CD14-positive monocyte (primary cell): ENCODE results near the gene COL4A4. TPM values are rescaled to one million over a fixed set of nuclear protein-coding genes. Genes with fewer than 3 reads are reported as not detected.

Source experiments
- DNase-seq, 3 donors: peaks; one replicate each; pipeline ENCODE4 v3.0.0-alpha.2; 2011 to 2022
- H2AFZ ChIP-seq: 2 replicates; pipeline ENCODE4 v1.6.0; 2012; ENCODE audit warnings: mild to moderate bottlenecking, low read depth, low read length, inconsistent platforms; ENCODE audit not compliant: insufficient read depth, poor library complexity, severe bottlenecking
- H3K27ac ChIP-seq, 2 donors: 1 replicate in 1 of 2; 2 replicates in 1 of 2; pipeline ENCODE4 v1.5.1; 2012 to 2013; ENCODE audit warnings: low read length in 2 of 2, control low read depth in 1 of 2, inconsistent platforms in 1 of 2, low read depth in 1 of 2, mild to moderate bottlenecking in 1 of 2
- H3K27me3 ChIP-seq, 2 donors: one replicate each; pipeline versions ENCODE4 v1.6.0 to v1.6.1; 2011 to 2013; ENCODE audit warnings: low read length in 2 of 2; ENCODE audit not compliant: control insufficient read depth in 2 of 2, insufficient read depth in 2 of 2
- H3K36me3 ChIP-seq, 2 donors: replicated peaks in 1 of 2; 1 replicate in 1 of 2; 2 replicates in 1 of 2; pipeline versions ENCODE4 v1.5.1 to v1.6.1; 2012 to 2013; ENCODE audit warnings: low read length in 2 of 2, control low read depth in 1 of 2, inconsistent platforms in 1 of 2, mild to moderate bottlenecking in 1 of 2; ENCODE audit not compliant: insufficient read depth in 2 of 2, control insufficient read depth in 1 of 2
- H3K4me1 ChIP-seq, 2 donors: 1 replicate in 1 of 2; 2 replicates in 1 of 2; pipeline versions ENCODE4 v1.5.1 to v1.6.1; 2012 to 2013; ENCODE audit warnings: low read length in 2 of 2, control low read depth in 1 of 2, inconsistent platforms in 1 of 2, mild to moderate bottlenecking in 1 of 2, moderate library complexity in 1 of 2; ENCODE audit not compliant: insufficient read depth in 2 of 2, control insufficient read depth in 1 of 2
- H3K4me2 ChIP-seq: replicated peaks from 2 replicates; pipeline ENCODE3; 2012; ENCODE audit warnings: low read length, moderate library complexity, mild to moderate bottlenecking; ENCODE audit not compliant: poor library complexity, severe bottlenecking; ENCODE audit errors: extremely low read depth
- H3K4me3 ChIP-seq, 3 experiments: fragments of 200-600 bp in 1 of 3; sonication (generic) in 1 of 3; replicated peaks in 1 of 3; 1 replicate in 2 of 3; 2 replicates in 1 of 3; pipeline ENCODE4 v1.5.1; 2011 to 2013; ENCODE audit warnings: low read length in 3 of 3, mild to moderate bottlenecking in 3 of 3, control low read depth in 2 of 3, low read depth in 2 of 3, inconsistent platforms in 1 of 3, moderate library complexity in 1 of 3
- H3K79me2 ChIP-seq: 2 replicates; pipeline ENCODE4 v1.6.0; 2012; ENCODE audit warnings: mild to moderate bottlenecking, control low read depth, inconsistent platforms, low read length, moderate library complexity; ENCODE audit not compliant: insufficient read depth
- H3K9ac ChIP-seq: 2 replicates; pipeline ENCODE4 v1.6.0; 2017; ENCODE audit warnings: low read length, mild to moderate bottlenecking; ENCODE audit not compliant: insufficient read depth, poor library complexity, severe bottlenecking
- H3K9me3 ChIP-seq, 2 donors: replicated peaks in 1 of 2; 1 replicate in 1 of 2; 2 replicates in 1 of 2; pipeline versions ENCODE4 v1.5.1 to v1.6.1; 2012 to 2013; ENCODE audit warnings: low read length in 2 of 2, control low read depth in 1 of 2; ENCODE audit not compliant: control insufficient read depth in 1 of 2, insufficient read depth in 1 of 2
- H4K20me1 ChIP-seq: 2 replicates; pipeline ENCODE4 v1.6.0; 2012; ENCODE audit warnings: mild to moderate bottlenecking, low read length, control low read depth, moderate library complexity; ENCODE audit not compliant: insufficient read depth
- H3K27ac Mint-ChIP-seq, 7 donors: one replicate each; pipeline ENCODE4 v1.8.0; 2020; ENCODE audit warnings: mild to moderate bottlenecking in 7 of 7, mixed read lengths in 7 of 7, moderate library complexity in 6 of 7, inconsistent platforms in 2 of 7
- H3K27me3 Mint-ChIP-seq, 3 donors: one replicate each; pipeline ENCODE4 v1.8.0; 2021 to 2022; ENCODE audit warnings: low read depth in 3 of 3, mild to moderate bottlenecking in 3 of 3, mixed read lengths in 3 of 3, moderate library complexity in 3 of 3, inconsistent platforms in 1 of 3
- H3K36me3 Mint-ChIP-seq, 2 donors: one replicate each; pipeline ENCODE4 v1.8.0; 2020; ENCODE audit warnings: mixed read lengths in 2 of 2, inconsistent platforms in 1 of 2, mild to moderate bottlenecking in 1 of 2
- H3K4me1 Mint-ChIP-seq: one replicate; pipeline ENCODE4 v1.8.0; 2020; ENCODE audit warnings: mild to moderate bottlenecking, mixed read lengths
- H3K4me3 Mint-ChIP-seq, 2 donors: one replicate each; pipeline ENCODE4 v1.8.0; 2020; ENCODE audit warnings: mild to moderate bottlenecking in 2 of 2, mixed read lengths in 2 of 2, moderate library complexity in 1 of 2
- H3K9me3 Mint-ChIP-seq, 7 donors: one replicate each; pipeline ENCODE4 v1.8.0; 2020 to 2022; ENCODE audit warnings: mixed read lengths in 7 of 7, mild to moderate bottlenecking in 6 of 7, moderate library complexity in 6 of 7, inconsistent platforms in 2 of 7
- CTCF ChIP-seq: fragments of 200-600 bp; IDR thresholded peaks from one replicate; pipeline ENCODE4 v1.8.0; 2022; ENCODE audit warnings: antibody characterized with exemption, mild to moderate bottlenecking
- WGBS: methylation state at CpG from one replicate; pipeline ENCODE4 v1.1.5; 2013; ENCODE audit warnings: missing lambda C conversion rate; ENCODE audit not compliant: insufficient coverage; 5-methylcytosine and 5-hydroxymethylcytosine counted together
- intact Hi-C, 2 donors: fragments of 100-400 bp; cut with micrococcal nuclease; formaldehyde crosslinking; loops; one replicate each; pipeline versions ENCODE4 v1.15.0 to v1.15.1; 2023
- polyA plus RNA-seq, 3 donors: library from polyadenylated mRNA; depleted of rRNA in 1 of 3; unstranded in 2 of 3; stranded (reverse) in 1 of 3; fragments of 300-500 nt in 2 of 3; fragments of >200 nt in 1 of 3; fragmentation: Illumina TruSeq in 2 of 3; gene quantifications; 1 replicate in 2 of 3; 2 replicates in 1 of 3; pipeline ENCODE4 v1.2.3, GENCODE V29; 2012 to 2021

Gene COL4A4
- polyA plus RNA-seq, 3 donors = 0.03 TPM; not detected in 2

- Mint-ChIP-seq H3K27ac (no peak overlapping the region), H3K4me3 (no peak overlapping the region), H3K9me3 (peaks cover 0 to 7% (median 0%) of the 10 kb centered on the region in 7 donors), H3K36me3 (peaks cover 0 to 4% of the 10 kb centered on the region in 2 donors), H3K4me1 (no peaks in the 10 kb centered on the region), H3K27me3 (peaks cover 3 to 6% (median 4%) of the 10 kb centered on the region in 3 donors)
- Histone ChIP-seq H3K36me3 (no peaks in the 10 kb centered on the region), H3K79me2 (no peaks in the 10 kb centered on the region), H2AFZ (no peak overlapping the region), H3K4me1 (no peaks in the 10 kb centered on the region), H3K9me3 (no peaks in the 10 kb centered on the region), H4K20me1 (no peaks in the 10 kb centered on the region), H3K27me3 (no peaks in the 10 kb centered on the region), H3K4me3 (no peak overlapping the region), H3K27ac (no peak overlapping the region), H3K9ac (no peak overlapping the region), H3K4me2 (no peak overlapping the region)
- TF ChIP-seq CTCF = no peak
- DNase-seq = no peak
- intact Hi-C loops = no loop called here
- WGBS = 100% methylated on average over 2 of the region's 16 CpGs
Observed at GRCh38 chr2:227006189-227006897, 157.7 kb downstream of the COL4A4 start.

- no peak overlapping the region for H3K27ac ChIP-seq
- WGBS = 94% methylated on average over 4 of the region's 6 CpGs
- H3K27ac Mint-ChIP-seq = no peak overlapping the region
Observed at GRCh38 chr2:227004482-227004881, 159.5 kb downstream of the COL4A4 start.

More at GRCh38 chr2:227004482-227004881, 159.5 kb downstream of the COL4A4 start:
- Mint-ChIP-seq H3K27me3 (peaks cover 2 to 6% (median 2%) of the 10 kb centered on the region in 3 donors), H3K9me3 (peaks cover 0 to 11% (median 4%) of the 10 kb centered on the region in 7 donors), H3K4me3 (no peak overlapping the region), H3K36me3 (peaks cover 8 to 9% of the 10 kb centered on the region in 2 donors), H3K4me1 (peaks cover 10% of the 10 kb centered on the region)
- Histone ChIP-seq H3K79me2 (no peaks in the 10 kb centered on the region), H3K4me3 (no peak overlapping the region), H3K36me3 (no peaks in the 10 kb centered on the region), H3K4me1 (peaks cover 6 to 10% of the 10 kb centered on the region in 2 donors), H3K9me3 (no peaks in the 10 kb centered on the region), H4K20me1 (no peaks in the 10 kb centered on the region), H2AFZ (no peak overlapping the region), H3K4me2 (no peak overlapping the region), H3K9ac (no peak overlapping the region), H3K27me3 (no peaks in the 10 kb centered on the region)
- no peak for TF ChIP-seq CTCF
- intact Hi-C loops = no loop called here
- DNase-seq = no peak
